ENCODE results near the gene RIMKLA.

Gene RIMKLA

DNA sequence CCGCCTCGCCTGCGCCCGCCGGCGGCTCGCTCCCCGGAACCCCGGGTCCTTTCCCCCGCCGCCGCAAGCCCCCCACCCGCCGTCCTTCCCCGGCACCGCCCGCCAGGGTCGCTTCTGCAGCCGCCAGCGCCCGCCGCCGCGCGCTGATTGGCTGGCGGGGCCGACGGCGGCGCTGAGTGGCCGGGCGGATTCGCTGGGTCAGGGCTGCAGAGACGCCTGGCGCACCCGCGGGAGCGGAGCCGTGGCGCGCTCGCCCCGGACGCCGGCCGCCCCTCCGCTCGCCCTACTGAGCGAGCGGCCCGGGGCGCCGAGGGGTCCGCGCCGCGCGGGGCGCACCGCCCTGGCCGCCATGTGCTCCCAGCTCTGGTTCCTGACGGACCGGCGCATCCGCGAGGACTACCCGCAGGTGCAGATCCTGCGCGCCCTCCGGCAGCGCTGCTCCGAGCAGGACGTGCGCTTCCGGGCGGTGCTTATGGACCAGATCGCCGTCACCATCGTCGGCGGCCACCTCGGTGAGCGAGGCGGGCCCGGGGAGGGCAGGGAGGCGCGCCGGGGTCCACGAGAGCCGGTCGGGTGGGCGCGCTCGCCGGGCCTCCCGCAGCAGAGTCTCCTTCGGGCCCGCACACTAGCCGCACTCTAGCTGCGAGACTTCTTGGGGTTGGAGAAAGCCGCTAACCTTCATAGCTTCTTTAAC lies at the start of gene RIMKLA:
RIMKLA (plus strand) TSS at position 207 of the 694 bp plus-strand sequence; CDS start at position 350, 143 bp downstream.
- peak; percentile 29 for DNase-seq

- no peak for DNase-seq
Measured at GRCh38 chr1:42332877-42333276, 47.7 kb upstream of the RIMKLA start.

GRCh38 chr1:42333662-42334239 lies 46.8 kb upstream of the RIMKLA start:
- no peak for DNase-seq

GRCh38 chr1:42334240-42335049 lies 46.1 kb upstream of the RIMKLA start:
- DNase-seq, result peak; percentile 60

DNA sequence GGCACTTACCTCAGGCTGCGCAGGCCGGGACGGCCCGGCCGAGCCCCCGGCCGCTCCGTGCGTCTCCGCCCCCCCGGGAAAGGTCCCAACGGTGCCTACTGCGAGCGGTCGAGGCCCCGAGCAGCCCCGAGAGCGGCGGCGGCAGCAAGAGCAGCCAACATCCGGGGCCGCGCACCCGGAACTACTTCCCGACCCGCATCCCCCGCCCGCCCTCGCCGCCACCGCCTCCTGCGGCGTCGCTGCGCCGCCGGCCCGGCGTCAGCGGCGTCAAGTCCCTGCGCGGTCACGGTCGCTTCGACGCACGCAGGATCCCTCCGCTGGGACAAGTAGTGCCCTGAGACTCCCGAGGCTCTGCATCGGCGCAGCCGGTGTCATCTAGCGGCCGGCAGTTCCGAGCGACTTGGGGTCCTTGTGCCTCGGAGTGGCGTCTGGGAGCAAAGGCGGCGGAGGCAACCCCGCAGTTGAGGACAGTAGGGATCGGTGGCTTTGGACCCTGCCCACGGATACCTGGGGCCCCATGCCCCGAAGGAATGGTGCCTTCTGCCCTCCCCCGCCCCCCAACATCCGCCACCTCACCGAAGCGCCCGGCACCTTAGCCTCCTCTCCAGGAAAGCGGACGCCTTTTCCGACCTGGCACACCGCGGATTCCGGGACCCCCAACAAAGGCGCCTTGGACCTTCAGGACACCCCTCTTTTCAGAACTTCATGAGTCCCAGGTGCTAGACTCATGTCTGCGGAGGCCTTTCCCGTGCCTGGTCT lies 45.4 kb upstream of the RIMKLA start, which contains the start of gene FOXJ3:
FOXJ3 (minus strand) TSS at position 186 of the 759 bp plus-strand sequence. CDS start 24,142 bp downstream, outside the sequence.
- DNase-seq, result peak; percentile 92

DNA sequence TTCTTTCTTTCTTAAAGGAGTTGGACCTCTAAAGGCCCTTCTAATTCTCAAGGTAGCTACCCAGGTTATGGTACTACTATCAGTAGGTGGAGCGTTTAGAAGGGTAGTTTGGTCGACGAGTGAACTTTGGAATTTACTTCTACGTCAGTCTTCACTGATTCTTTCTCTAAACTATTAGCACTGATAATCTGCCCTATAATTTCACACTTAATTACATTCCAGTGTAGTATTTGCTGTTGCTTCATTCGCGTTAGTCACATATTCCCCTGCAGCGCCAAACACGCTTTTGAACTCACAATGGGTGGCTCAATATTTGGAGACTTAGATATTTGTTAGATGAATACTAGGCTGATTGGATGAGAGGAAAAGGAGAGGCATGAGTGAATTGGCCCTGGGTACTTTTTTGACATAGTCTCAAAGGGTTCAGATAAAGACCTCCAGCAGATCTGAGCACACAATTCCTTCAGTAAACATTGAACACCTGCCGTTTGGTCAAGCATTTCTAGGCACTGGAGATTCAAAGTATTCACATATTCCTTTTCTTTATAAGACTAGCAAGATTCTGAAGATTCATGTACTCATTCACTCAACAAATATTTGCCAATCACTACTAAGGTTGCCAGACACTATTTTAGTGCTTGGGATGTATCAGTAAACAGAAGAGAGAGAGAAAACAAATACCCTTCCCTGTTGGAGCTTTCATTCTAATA lies 44.6 kb upstream of the RIMKLA start:
- DNase-seq, result no peak

GRCh38 chr1:42336978-42337377 lies 43.6 kb upstream of the RIMKLA start:
- DNase-seq, result no peak

GRCh38 chr1:42340093-42340492 lies 40.5 kb upstream of the RIMKLA start:
- DNase-seq, result no peak

GRCh38 chr1:42340901-42341300 lies 39.7 kb upstream of the RIMKLA start:
- no peak for DNase-seq

GRCh38 chr1:42343049-42343448 lies 37.5 kb upstream of the RIMKLA start:
- no peak for DNase-seq

DNA sequence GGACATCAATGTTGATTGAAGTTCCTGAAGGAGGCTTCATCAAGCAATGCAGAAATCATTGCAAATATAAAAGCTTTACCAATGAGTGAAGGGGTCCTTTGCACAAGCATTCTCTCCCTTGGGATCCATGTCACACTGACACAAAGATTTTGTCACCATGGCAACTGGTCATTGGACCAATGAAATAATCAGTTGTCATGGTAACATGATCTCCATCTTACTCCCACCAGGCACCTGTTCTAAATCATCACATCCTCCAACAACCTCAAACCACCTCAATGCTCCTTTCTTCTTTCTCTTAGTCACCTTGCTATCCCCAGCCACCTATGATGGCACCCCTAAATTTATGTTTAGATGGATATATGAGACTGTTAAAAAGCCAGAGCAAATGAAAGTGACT lies 32.1 kb upstream of the RIMKLA start:
- no peak for DNase-seq

DNA sequence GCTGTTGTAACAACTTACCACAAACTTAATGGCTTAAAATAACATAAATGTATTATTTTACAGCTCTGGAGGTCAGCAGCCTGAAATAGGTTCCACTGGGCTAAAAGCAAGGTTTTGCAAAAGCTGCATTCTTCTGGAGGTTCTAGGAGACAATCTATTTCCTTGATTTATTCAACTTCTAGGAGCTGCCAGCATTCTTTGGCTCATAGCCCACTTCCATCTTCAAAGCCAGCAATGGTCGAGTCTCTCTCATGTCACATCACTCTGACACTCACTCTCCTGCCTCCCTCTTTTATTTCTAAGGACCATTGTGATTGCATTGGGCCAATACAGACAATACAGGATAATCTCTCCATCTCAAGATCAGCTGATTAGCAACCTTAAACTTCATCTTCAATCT lies 30.5 kb upstream of the RIMKLA start:
- DNase-seq, result no peak

GRCh38 chr1:42358791-42359190 lies 21.8 kb upstream of the RIMKLA start:
- DNase-seq, result no peak

- no peak for DNase-seq
Measured at GRCh38 chr1:42359466-42359865, 21.1 kb upstream of the RIMKLA start.

DNA sequence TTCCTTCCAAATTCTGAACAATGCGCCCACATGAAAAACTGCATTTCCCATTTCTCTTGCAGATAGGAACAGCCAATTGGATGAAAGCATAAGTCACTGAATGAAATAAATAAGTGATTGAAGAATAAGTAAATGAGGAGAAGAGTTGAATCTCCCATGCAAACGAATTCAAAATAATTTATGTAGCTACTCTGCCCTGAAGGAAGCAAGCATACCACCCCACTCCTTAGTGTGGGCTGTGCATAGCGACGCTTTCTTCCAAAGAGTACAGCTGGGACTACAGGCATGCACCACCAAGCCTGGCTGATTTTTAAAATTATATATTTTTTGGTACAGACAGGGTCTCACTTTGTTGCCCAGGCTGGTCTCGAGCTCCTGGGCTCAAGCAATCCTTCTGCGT lies 16.5 kb upstream of the RIMKLA start:
- no peak for DNase-seq

DNA sequence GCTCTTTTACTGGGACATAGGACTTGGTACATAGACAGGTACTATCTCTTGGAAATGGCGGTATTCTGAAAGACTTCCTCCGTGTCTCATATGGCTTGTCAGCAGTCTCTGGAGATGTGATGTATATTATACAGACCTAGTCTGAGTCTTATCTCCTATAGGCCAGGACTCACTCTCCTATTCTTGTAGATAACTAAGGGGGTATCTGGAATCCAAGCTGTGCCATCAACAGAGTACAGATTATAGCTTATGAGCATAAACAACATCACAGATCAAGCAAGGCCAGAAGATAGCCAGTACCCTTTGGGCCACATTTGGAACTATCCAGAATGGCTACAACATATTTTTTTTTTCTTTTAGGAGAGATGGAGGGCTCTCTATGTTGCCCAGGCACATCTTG lies 16.1 kb upstream of the RIMKLA start:
- no peak for DNase-seq

- DNase-seq, result no peak
Measured at GRCh38 chr1:42365118-42365517, 15.5 kb upstream of the RIMKLA start.

DNA sequence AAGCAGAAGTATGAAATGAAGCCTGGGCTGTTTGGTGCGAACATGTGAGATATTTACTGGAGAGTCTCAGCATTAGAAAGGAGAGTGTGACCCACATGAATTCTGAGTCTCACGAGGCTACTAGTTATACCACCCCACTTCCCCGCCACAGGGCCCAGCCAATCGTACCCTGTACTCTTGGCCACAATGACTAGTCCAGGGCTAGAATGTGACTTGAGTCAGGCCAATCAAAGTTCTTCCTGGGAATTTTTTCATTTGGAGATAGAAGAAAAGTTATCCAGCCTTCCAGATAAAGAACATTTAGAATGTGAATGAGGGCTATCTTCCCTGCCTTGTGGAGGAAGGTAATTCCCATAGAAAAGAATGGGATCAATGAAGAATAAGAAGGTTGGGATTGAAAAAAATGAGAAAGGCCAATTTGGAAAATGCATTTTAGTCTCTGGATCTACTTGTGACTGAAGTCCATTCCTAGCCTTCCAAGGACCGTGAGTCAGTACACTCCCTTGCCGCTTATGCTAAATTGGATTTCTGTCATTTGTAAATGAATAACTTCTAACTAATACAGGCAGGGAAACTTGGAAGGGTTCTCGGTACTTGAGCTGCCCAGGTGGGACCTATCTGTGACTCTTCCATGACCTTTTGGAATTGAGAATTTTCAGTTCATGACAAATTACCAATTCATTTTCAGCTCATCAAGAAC lies 12.3 kb upstream of the RIMKLA start:
- DNase-seq, result no peak

GRCh38 chr1:42369471-42369870 lies 11.1 kb upstream of the RIMKLA start:
- DNase-seq, result no peak

DNA sequence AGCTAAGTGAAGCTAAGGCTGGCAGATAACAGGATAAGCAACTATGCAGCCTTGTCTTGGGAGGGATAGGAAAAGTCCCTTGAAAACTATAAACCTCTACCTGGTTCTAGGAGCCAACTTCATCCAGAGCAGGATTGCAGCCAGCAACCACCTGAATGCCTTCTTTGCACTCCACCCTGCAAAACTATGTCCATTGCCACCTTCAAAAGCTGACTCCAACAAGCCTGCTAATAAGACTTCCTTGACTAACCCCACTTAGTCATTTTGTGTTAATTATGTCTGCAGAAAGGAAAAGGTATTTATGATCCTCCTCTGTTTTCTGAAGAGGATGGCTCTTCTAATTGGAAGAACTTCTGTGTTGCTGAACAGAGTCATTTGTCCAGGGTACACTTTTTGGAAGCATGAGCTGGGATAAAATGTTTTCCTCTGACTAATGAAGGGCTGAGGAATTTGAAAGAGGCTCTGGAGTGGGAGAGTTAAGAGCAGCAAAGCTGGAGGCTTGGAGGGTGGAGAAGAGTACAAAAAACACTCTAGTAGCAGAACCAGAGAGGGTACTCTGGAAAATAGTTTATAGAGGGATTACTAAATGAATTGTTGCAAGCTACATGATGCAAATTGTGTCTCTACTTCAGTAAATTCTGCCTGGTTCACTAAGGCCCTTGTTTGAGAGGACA lies 9.6 kb upstream of the RIMKLA start:
- no peak for DNase-seq

GRCh38 chr1:42372796-42373195 lies 7.8 kb upstream of the RIMKLA start:
- DNase-seq, result no peak
